ENCODE results near the gene CACNA1E.

DNA sequence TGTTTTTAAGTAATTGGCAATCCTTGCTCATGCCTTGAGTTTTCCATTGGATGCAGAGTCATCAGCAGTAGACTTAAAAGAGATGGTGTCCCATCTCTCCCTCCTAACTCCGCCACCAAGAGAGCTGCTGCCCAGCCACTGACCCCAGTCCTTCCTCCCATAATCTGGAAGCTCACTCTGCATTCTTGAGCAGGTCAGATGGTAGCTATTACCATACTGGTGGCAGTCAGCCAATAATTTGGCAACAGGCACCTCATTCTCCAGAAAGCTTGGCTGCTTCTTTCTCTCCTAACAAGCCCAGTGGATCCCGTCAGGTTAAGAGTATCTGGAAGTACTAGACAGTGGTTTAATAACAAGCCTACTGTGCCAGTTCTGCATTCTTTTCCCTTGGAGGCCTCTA, 306.1 kb downstream of the CACNA1E start:
- TF ChIP-seq POLR2AphosphoS5 (IDR thresholded peaks at IDR 0.05; ENCODE audit: low read depth, low read length) (no peak), POLR2A (IDR thresholded peaks at IDR 0.05; ENCODE audit: low read depth, low read length) (no peak), POU2F2 (IDR thresholded peaks at IDR 0.05; ENCODE audit: low read depth, low read length) (no peak), TAF1 (IDR thresholded peaks at IDR 0.05; ENCODE audit: low read depth, low read length) (no peak), SPI1 (IDR thresholded peaks at IDR 0.05; ENCODE audit: low read depth, low read length) (no peak), PAX5 (IDR thresholded peaks at IDR 0.05; ENCODE audit: insufficient read depth, low read length, severe bottlenecking) (no peak)
